Pancreas (tissue), 10 donors: ENCODE data around the gene CYP27B1. TPM values are rescaled to one million over a fixed set of nuclear protein-coding genes. Genes with fewer than 3 reads are reported as not detected.

Source experiments
- ATAC-seq, 4 donors: fragments of 200-7000 bp; cut with Tn5 transposase; one replicate each; pipeline versions ENCODE4 v1.8.0 to v1.9.1; 2020; ENCODE audit warnings: mild to moderate bottlenecking in 4 of 4, moderate library complexity in 4 of 4
- DNase-seq, 6 donors: peaks; one replicate each; pipeline ENCODE4 v3.0.0-alpha.2; 2020
- FAIRE-seq: peaks from 2 replicates; lab custom pipeline; 2012; peaks lifted over from hg19 to GRCh38; lab: Jason Lieb, UNC
- H3K27ac ChIP-seq, 4 donors: fragments of 200-600 bp; sonication (generic); 1 replicate in 3 of 4; 2 replicates in 1 of 4; pipeline versions ENCODE4 v1.5.0 to v1.8.0; 2020
- H3K27me3 ChIP-seq, 4 donors: fragments of 200-600 bp; one replicate each; pipeline ENCODE4 v1.8.0; 2021
- H3K36me3 ChIP-seq, 3 donors: fragments of 200-600 bp; sonication (generic) in 1 of 3; one replicate each; pipeline versions ENCODE4 v1.5.0 to v1.8.0; 2020 to 2021
- H3K4me1 ChIP-seq, 3 donors: fragments of 200-600 bp; one replicate each; pipeline ENCODE4 v1.8.0; 2021
- H3K4me3 ChIP-seq, 4 donors: fragments of 200-600 bp; sonication (generic) in 2 of 4; one replicate each; pipeline versions ENCODE4 v1.5.0 to v1.8.0; 2020 to 2021
- H3K9me3 ChIP-seq, 4 donors: fragments of 200-600 bp; one replicate each; pipeline ENCODE4 v1.8.0; 2021
- CTCF ChIP-seq, 4 donors: fragments of 200-600 bp; sonication (generic) in 3 of 4; IDR thresholded peaks; one replicate each; pipeline versions ENCODE4 v1.5.0 to v1.8.0; 2021; ENCODE audit warnings: antibody characterized with exemption in 4 of 4
- WGBS, 2 donors: extraction: QIAGEN DNeasy Blood & Tissue Kit; methylation state at CpG; one replicate each; pipeline ENCODE4 v1.1.7; 2013; 5-methylcytosine and 5-hydroxymethylcytosine counted together
- intact Hi-C, 3 donors: fragments of 100-400 bp; cut with DNase I; formaldehyde crosslinking; loops; one replicate each; pipeline versions ENCODE4 v1.11.1 to v1.14.2; 2022
- polyA plus RNA-seq, 2 donors: library from polyadenylated mRNA; stranded (reverse); fragments of 200-250 nt; gene quantifications; one replicate each; pipeline ENCODE4 v1.2.3, GENCODE V29; 2013
- total RNA-seq, 6 donors: library from RNA; stranded (reverse); fragmentation: NEBNext Ultra II Directional in 4 of 6; extraction: Animal tissue kit (Norgen Biotek cat#: 25700) in 4 of 6; gene quantifications; one replicate each; pipeline versions ENCODE4 v1.2.1 to v1.2.4, GENCODE V29; 2021 to 2023
- donor health status: healthy with polysubstance abuse.
- donor health status: DM: no; HTN: no; CAD: no; lungs with moderate emphysema.
- donor health status: DM: no; HTN: no; CAD: no.
- donor health status: control.
- donor health status: control.
- donor health status: Bipolar disorder and iron deficiency.
- donor health status: DM: yes; HTN: yes; CAD: no.
- donor health status: DM: no; HTN: no; CAD: no.
- donor health status: DM: no; HTN: no; CAD: no.
- donor health status: DM: yes; HTN: yes; CAD: no.

CYP27B1 gene
- total and polyA plus RNA-seq, 8 donors: 1.6 to 5.8 (median 3.5) TPM

DNA sequence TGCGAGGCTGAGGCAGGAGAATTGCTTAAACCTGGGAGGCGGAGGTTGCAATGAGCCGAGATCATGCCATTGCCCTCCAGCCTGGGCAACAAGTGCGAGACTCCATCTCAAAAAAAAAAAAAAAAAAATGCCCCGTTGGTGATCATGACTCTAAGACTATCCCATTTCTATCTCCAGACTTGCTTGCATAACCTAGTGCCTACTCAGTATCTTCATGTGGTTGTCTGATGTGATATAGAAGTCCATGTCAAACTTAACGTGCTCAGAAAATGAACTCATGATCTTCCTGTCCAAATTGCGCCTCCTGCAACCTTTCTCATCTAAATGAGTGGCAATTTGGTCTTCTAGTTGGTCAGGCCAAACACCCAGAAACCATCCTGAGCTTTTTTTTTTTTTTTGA lies 11.0 kb upstream of the CYP27B1 start:
- no peak overlapping the region for H3K4me3 ChIP-seq
- DNase-seq: no peak
- FAIRE-seq: no peak
- peaks cover 6 to 11% (median 10%) of the 10 kb centered on the region in 3 donors for H3K4me1 ChIP-seq
- WGBS, 2 donors: 91 to 94% methylated on average over 7 of the region's 7 CpGs
- intact Hi-C loops: no loop called here
- H3K9me3 ChIP-seq: no peaks in the 10 kb centered on the region
- no peaks in the 10 kb centered on the region for H3K27me3 ChIP-seq
- no peak for ATAC-seq
- TF ChIP-seq CTCF (IDR thresholded peaks at IDR 0.05): no peak
- no peaks in the 10 kb centered on the region for H3K36me3 ChIP-seq
- H3K27ac ChIP-seq: no peak overlapping the region

DNA sequence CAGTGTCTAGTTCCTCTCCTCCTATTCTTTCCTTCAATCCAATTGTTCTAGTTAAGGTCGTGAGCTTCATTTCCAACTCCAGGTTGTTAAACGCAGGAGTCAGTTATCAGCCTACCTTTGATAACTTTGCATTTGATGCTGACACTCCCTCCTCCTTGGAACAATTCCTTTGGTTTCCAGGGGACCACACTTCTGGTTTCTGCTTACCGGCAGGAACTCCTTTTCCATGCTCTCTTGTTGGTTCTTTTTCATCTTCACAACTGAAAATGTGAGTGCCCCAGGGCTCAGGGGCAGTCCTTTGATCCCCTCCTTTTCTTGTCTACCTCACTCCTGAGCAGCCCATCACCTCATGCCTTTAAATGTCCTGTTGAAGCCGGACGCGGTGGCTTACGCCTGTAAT lies 10.5 kb upstream of the CYP27B1 start:
- 78 to 83% methylated on average over 7 of the region's 7 CpGs for WGBS, 2 donors
- Histone ChIP-seq H3K4me3 (no peak overlapping the region), H3K4me1 (peaks cover 5 to 11% (median 10%) of the 10 kb centered on the region in 3 donors), H3K27me3 (no peaks in the 10 kb centered on the region), H3K27ac (no peak overlapping the region), H3K36me3 (no peaks in the 10 kb centered on the region), H3K9me3 (no peaks in the 10 kb centered on the region)
- ATAC-seq (no peak), FAIRE-seq (no peak), DNase-seq (no peak)
- no peak for TF ChIP-seq CTCF (IDR thresholded peaks at IDR 0.05)
- intact Hi-C loops: no loop called here

DNA sequence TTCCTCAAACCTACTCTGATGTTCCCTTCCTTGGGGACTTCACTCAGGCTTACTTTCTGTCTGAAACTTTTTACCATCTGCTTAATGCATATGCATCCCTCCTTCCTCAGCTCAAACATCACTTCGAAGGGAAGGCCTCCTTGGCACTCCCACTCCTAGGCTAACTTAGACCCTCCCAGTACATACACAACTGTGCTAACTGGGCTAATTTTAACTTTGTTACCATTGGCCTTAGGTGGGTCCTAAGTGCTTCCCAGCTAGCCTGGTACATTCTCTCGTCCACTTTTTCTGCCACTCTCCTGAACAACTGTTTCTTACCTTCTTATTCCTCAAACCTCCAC lies 9.3 kb upstream of the CYP27B1 start:
- Histone ChIP-seq H3K27ac (no peak overlapping the region), H3K9me3 (no peaks in the 10 kb centered on the region), H3K27me3 (no peaks in the 10 kb centered on the region), H3K4me1 (peaks cover 2 to 13% (median 6%) of the 10 kb centered on the region in 3 donors), H3K4me3 (no peak overlapping the region), H3K36me3 (no peaks in the 10 kb centered on the region)
- ATAC-seq (no peak), FAIRE-seq (no peak), DNase-seq (no peak)
- TF ChIP-seq CTCF (IDR thresholded peaks at IDR 0.05): no peak
- WGBS, 2 donors: 82 to 91% methylated on average over 2 of the region's 2 CpGs
- intact Hi-C loops: no loop called here

DNA sequence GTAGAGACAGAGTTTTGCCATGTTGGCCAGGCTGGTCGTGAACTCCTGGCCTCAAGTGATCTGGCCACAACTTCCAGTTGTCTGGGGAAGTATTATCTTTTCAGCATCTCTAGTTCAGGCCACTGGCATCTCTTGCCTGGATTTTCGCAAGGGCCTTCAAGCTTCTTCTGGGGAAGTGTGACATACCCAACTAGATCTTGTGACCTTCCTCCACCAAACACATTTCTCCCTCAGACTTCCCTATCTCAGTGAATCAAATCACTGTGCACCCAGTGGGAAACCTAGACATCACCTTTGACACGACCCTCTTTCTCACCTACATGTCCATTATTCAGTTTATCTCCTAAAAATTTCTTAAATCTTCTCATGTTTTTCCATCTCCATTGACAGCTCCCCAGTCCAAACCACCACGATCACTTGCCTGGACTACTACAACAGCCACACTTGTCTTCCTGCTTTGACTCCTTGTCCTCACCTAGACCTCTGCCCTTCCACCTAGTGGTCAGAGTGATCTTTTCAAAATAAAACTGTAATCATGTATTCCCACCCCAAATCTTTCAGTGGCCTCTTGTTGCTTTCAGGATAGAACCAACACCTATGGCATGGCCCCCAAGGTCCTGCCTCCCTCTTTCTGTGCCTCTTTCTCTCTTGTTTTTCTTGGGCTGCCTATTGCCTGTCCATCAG lies 8.8 kb upstream of the CYP27B1 start:
- ATAC-seq: no peak
- no peak for FAIRE-seq
- WGBS, 2 donors: 75 to 86% methylated on average over 4 of the region's 4 CpGs

More for the DNA sequence above, 8.8 kb upstream of the CYP27B1 start:
- Histone ChIP-seq H3K4me3 (no peak overlapping the region), H3K36me3 (no peaks in the 10 kb centered on the region), H3K27me3 (no peaks in the 10 kb centered on the region), H3K9me3 (no peaks in the 10 kb centered on the region), H3K27ac (no peak overlapping the region), H3K4me1 (peaks cover 6 to 17% (median 8%) of the 10 kb centered on the region in 3 donors)
- no peak for DNase-seq
- intact Hi-C loops: no loop called here
- TF ChIP-seq CTCF (IDR thresholded peaks at IDR 0.05): no peak
